IMR-90 (cell line): Measurements from ENCODE around the gene CLEC4G.

Experiments used
- CEBPB ChIP-seq: IDR thresholded peaks from 2 replicates; pipeline ENCODE4 v1.6.1; 2012; ENCODE audit warnings: low read depth, low read length, improper control_type of control experiment
- MAFK ChIP-seq: IDR thresholded peaks from 2 replicates; pipeline ENCODE4 v1.6.1; 2012; ENCODE audit warnings: low read depth, low read length, improper control_type of control experiment
- POLR2A ChIP-seq: IDR thresholded peaks from 2 replicates; pipeline ENCODE4 v1.6.1; 2012; ENCODE audit warnings: mild to moderate bottlenecking, low read depth, low read length
- RFX5 ChIP-seq: IDR thresholded peaks from 2 replicates; pipeline ENCODE4 v1.8.0; 2012; ENCODE audit warnings: low read depth, mild to moderate bottlenecking, low read length, moderate library complexity
- SMC3 ChIP-seq: fragments of 150-350 bp; IDR thresholded peaks from 2 replicates; pipeline ENCODE4 v1.6.1; 2016; ENCODE audit warnings: low read depth, mild to moderate bottlenecking, antibody characterized with exemption, low read length, moderate library complexity
- TF ChIP-seq, protein P1 (sequence below): conservative IDR thresholded peaks from 2 replicates; pipeline ENCODE4 v1.5.1; 2012; ENCODE audit warnings: mild to moderate bottlenecking, low read depth, low read length, improper control_type of control experiment
- TF ChIP-seq, protein P2 (sequence below): fragments of 150-350 bp; IDR thresholded peaks from 2 replicates; pipeline ENCODE4 v1.6.1; 2016; ENCODE audit warnings: low read depth, mild to moderate bottlenecking, low read length, moderate library complexity, borderline replicate concordance
- TF ChIP-seq, protein P3 (sequence below): fragments of 150-350 bp; IDR thresholded peaks from 2 replicates; pipeline ENCODE4 v1.6.1; 2017; ENCODE audit warnings: mild to moderate bottlenecking, antibody characterized with exemption, low read length, low read depth

- TF ChIP-seq, protein P1, sequence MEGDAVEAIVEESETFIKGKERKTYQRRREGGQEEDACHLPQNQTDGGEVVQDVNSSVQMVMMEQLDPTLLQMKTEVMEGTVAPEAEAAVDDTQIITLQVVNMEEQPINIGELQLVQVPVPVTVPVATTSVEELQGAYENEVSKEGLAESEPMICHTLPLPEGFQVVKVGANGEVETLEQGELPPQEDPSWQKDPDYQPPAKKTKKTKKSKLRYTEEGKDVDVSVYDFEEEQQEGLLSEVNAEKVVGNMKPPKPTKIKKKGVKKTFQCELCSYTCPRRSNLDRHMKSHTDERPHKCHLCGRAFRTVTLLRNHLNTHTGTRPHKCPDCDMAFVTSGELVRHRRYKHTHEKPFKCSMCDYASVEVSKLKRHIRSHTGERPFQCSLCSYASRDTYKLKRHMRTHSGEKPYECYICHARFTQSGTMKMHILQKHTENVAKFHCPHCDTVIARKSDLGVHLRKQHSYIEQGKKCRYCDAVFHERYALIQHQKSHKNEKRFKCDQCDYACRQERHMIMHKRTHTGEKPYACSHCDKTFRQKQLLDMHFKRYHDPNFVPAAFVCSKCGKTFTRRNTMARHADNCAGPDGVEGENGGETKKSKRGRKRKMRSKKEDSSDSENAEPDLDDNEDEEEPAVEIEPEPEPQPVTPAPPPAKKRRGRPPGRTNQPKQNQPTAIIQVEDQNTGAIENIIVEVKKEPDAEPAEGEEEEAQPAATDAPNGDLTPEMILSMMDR: no peak
- TF ChIP-seq SMC3 (no peak), POLR2A (no peak), MAFK (no peak), CEBPB (no peak), RFX5 (no peak)
- TF ChIP-seq, protein P2, sequence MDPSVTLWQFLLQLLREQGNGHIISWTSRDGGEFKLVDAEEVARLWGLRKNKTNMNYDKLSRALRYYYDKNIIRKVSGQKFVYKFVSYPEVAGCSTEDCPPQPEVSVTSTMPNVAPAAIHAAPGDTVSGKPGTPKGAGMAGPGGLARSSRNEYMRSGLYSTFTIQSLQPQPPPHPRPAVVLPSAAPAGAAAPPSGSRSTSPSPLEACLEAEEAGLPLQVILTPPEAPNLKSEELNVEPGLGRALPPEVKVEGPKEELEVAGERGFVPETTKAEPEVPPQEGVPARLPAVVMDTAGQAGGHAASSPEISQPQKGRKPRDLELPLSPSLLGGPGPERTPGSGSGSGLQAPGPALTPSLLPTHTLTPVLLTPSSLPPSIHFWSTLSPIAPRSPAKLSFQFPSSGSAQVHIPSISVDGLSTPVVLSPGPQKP: no peak
- TF ChIP-seq, protein P3, sequence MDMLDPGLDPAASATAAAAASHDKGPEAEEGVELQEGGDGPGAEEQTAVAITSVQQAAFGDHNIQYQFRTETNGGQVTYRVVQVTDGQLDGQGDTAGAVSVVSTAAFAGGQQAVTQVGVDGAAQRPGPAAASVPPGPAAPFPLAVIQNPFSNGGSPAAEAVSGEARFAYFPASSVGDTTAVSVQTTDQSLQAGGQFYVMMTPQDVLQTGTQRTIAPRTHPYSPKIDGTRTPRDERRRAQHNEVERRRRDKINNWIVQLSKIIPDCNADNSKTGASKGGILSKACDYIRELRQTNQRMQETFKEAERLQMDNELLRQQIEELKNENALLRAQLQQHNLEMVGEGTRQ: no peak
These were observed 43.9 kb upstream of the CLEC4G start for GRCh38 chr19:7775761-7776160.
